ENCODE results near the gene ARID5A. TPM values are rescaled to one million over a fixed set of nuclear protein-coding genes. Genes with fewer than 3 reads are reported as not detected.

Gene ARID5A
- total RNA-seq, 1 donor from 2014 or later, result 32.8 TPM

- H3K27ac ChIP-seq, result no peak overlapping the region
- no peak for ATAC-seq
- DNase-seq, result no peak
- H3K4me3 ChIP-seq, result no peak overlapping the region
- peaks cover 9% of the 10 kb centered on the region for H3K4me1 ChIP-seq
- H3K9me3 ChIP-seq, result no peaks in the 10 kb centered on the region
- no peaks in the 10 kb centered on the region for H3K36me3 ChIP-seq
- intact Hi-C loops (cut with DNase I), result no loop called here
- H3K27me3 ChIP-seq, result no peaks in the 10 kb centered on the region
- TF ChIP-seq CTCF (IDR thresholded peaks at IDR 0.05), result no peak
These were observed 21.5 kb downstream of the ARID5A start for GRCh38 chr2:96558061-96558460.

GRCh38 chr2:96558485-96558884, 21.9 kb downstream of the ARID5A start:
- H3K9me3 ChIP-seq, result no peaks in the 10 kb centered on the region

GRCh38 chr2:96564026-96564425, 27.5 kb downstream of the ARID5A start:
- no peaks in the 10 kb centered on the region for H3K4me1 ChIP-seq
- DNase-seq (no peak), ATAC-seq (no peak)
- intact Hi-C loops (cut with DNase I), result no loop called here
- H3K27me3 ChIP-seq, result no peaks in the 10 kb centered on the region
- no peak overlapping the region for H3K27ac ChIP-seq
- H3K36me3 ChIP-seq, result no peaks in the 10 kb centered on the region
- TF ChIP-seq CTCF (IDR thresholded peaks at IDR 0.05), result no peak
- H3K9me3 ChIP-seq, result no peaks in the 10 kb centered on the region
- H3K4me3 ChIP-seq, result no peak overlapping the region

More at GRCh38 chr2:96558485-96558884, 21.9 kb downstream of the ARID5A start:
- no peak for TF ChIP-seq CTCF (IDR thresholded peaks at IDR 0.05)
- H3K36me3 ChIP-seq, result no peaks in the 10 kb centered on the region
- ATAC-seq (no peak), DNase-seq (no peak)
- H3K27me3 ChIP-seq, result no peaks in the 10 kb centered on the region
- H3K27ac ChIP-seq, result no peak overlapping the region
- intact Hi-C loops (cut with DNase I), result no loop called here
- no peak overlapping the region for H3K4me3 ChIP-seq
- peaks cover 9% of the 10 kb centered on the region for H3K4me1 ChIP-seq

- H3K9me3 ChIP-seq, result no peaks in the 10 kb centered on the region
- no peak for TF ChIP-seq CTCF (IDR thresholded peaks at IDR 0.05)
- intact Hi-C loops (cut with DNase I), result no loop called here
- no peak overlapping the region for H3K27ac ChIP-seq
- no peak overlapping the region for H3K4me3 ChIP-seq
- no peak for DNase-seq
- H3K27me3 ChIP-seq, result no peaks in the 10 kb centered on the region
- H3K36me3 ChIP-seq, result no peaks in the 10 kb centered on the region
- ATAC-seq, result no peak
- no peaks in the 10 kb centered on the region for H3K4me1 ChIP-seq
These were observed 28.0 kb downstream of the ARID5A start for GRCh38 chr2:96564563-96564962.

- no peak for TF ChIP-seq CTCF (IDR thresholded peaks at IDR 0.05)
- no peak overlapping the region for H3K4me3 ChIP-seq
- no peak for ATAC-seq
- no peak for DNase-seq
- no peaks in the 10 kb centered on the region for H3K36me3 ChIP-seq
- no peaks in the 10 kb centered on the region for H3K9me3 ChIP-seq
- H3K27ac ChIP-seq, result no peak overlapping the region
- intact Hi-C loops (cut with DNase I), result no loop called here
- no peaks in the 10 kb centered on the region for H3K27me3 ChIP-seq
- no peaks in the 10 kb centered on the region for H3K4me1 ChIP-seq
These were observed 28.6 kb downstream of the ARID5A start for GRCh38 chr2:96565111-96565510.

GRCh38 chr2:96568094-96568493, 31.5 kb downstream of the ARID5A start:
- intact Hi-C loops (cut with DNase I), result no loop called here
- no peak for TF ChIP-seq CTCF (IDR thresholded peaks at IDR 0.05)
- no peaks in the 10 kb centered on the region for H3K4me1 ChIP-seq
- H3K27ac ChIP-seq, result no peak overlapping the region
- DNase-seq (no peak), ATAC-seq (no peak)
- no peaks in the 10 kb centered on the region for H3K9me3 ChIP-seq
- H3K4me3 ChIP-seq, result no peak overlapping the region
- no peaks in the 10 kb centered on the region for H3K27me3 ChIP-seq
- no peaks in the 10 kb centered on the region for H3K36me3 ChIP-seq

All from upper lobe of right lung (tissue), 1 donor.